Stimulated activated CD4-positive, alpha-beta T cell treated with anti-CD3 and anti-CD28 coated beads, TNF-alpha, amount 100 ng/mL, for 48 hours (primary cell): Measurements from ENCODE around the gene PZP.
"Not testable (repeated sequence)": the region's sequence is repeated elsewhere in the genome, so short reads cannot be mapped to it uniquely, and the experiment has no call there.

ENCODE experiments used
- DNase-seq, 3 donors: peaks; one replicate each; pipeline ENCODE4 v3.0.0-alpha.2; 2020; ENCODE audit warnings: low read depth in 3 of 3

The PZP gene

DNA sequence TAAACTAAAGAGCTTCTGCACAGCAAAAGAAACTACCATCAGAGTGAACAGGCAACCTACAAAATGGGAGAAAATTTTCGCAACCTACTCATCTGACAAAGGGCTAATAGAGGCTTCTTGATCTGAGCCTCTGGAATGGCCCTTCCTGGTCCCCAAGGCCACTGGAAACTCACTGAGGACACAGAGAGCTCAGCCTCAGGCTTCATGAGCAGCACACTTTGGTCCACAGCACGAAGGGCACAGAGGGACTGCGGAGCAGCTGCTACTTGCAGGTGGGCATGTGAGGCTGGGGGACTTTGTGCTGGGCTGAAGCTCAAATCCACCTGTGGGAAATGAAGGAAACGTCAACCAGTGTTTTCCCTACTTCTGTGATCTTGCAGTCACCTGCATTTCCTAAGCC, 27.4 kb downstream of the PZP start:
- no peak for DNase-seq

GRCh38 chr12:9179781-9180180, 28.4 kb downstream of the PZP start:
- no peak for DNase-seq

- DNase-seq, result no peak
Measured at GRCh38 chr12:9169979-9170634, 38.1 kb downstream of the PZP start.

DNA sequence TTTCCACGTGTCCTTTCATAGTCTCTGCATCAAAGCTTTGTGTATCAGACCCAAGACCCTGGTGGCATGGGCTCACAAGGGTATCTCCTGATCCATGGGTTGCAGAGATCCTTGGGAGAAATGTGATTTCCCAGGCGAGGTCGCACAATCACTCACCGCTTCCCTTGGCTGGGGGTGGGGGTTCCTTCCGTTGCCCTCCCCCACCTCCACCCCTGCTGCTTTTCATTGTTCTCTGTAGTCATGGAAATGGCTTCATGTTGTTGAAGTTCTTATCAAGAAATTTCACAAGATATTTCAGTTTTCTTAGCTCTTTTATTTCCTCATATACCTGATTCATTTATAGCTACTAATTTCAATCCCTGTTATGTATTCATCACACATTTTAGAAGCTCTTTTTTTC, 40.9 kb downstream of the PZP start:
- not testable (repeated sequence) for DNase-seq

GRCh38 chr12:9163392-9163791, 44.8 kb downstream of the PZP start:
- no peak for DNase-seq

GRCh38 chr12:9156119-9156518, 52.1 kb downstream of the PZP start:
- DNase-seq, result no peak

- no peak for DNase-seq
Measured at GRCh38 chr12:9149372-9149771, 58.8 kb downstream of the PZP start.

GRCh38 chr12:9148926-9149325, 59.3 kb downstream of the PZP start:
- no peak for DNase-seq

GRCh38 chr12:9147461-9147860, 60.7 kb downstream of the PZP start:
- DNase-seq, result no peak

DNA sequence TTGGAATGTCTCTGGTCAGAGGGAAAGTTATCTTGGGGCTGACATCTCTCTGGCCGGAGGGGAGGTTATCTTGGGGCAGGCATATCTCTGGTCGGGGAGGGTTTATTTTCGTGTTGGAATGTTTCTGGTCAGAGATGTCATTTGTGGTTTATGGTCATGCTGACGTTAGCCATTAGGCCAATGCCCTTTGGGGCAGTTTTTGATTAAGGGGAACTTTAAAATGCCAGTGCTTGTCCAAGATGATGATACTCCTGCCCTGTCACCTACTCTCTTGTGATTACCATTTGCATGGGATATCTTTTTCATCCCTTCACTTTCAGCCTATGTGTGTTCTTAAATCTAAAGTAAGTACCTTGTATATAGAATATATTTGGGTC, 63.5 kb downstream of the PZP start:
- no peak for DNase-seq

DNA sequence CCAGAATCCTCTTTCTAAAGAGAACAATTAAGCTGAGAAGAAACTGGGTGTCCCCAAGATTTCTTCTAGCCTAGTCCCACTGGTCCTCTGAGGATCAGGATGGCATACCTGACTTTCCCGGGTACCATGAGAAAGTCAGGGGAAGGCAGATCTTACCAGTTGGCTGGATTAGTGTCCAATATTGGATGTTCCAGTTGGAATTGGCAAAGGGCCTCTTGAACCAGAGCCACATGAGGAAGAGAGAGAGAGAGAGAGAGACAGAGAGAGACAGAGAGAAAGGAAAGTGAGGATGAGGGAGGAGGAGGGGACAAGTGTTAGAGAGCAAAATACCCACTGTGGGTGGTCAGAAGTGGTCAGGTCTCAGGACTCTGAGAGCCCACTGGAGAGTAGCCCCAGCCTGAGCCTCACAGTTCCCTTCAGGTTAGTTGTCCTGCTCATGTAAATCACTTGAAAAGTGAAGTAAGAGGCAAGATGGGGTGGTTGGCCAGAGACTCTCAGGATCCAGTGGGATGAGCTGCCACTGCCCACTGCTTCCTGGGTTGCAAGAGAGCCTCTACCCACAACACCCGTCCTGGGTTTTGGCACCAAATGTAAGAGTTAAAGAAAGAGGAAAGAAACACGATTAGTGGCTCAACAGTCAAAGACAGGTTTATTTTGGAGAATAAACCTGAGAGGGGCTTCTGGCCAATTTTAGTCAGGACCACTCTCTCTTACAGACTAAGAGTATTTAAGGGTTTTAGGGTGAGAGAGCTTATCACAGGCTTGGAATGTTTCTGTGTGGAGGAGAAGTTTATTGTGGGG, 64.1 kb downstream of the PZP start:
- no peak for DNase-seq

GRCh38 chr12:9143137-9143536, 65.1 kb downstream of the PZP start:
- DNase-seq, result no peak

DNA sequence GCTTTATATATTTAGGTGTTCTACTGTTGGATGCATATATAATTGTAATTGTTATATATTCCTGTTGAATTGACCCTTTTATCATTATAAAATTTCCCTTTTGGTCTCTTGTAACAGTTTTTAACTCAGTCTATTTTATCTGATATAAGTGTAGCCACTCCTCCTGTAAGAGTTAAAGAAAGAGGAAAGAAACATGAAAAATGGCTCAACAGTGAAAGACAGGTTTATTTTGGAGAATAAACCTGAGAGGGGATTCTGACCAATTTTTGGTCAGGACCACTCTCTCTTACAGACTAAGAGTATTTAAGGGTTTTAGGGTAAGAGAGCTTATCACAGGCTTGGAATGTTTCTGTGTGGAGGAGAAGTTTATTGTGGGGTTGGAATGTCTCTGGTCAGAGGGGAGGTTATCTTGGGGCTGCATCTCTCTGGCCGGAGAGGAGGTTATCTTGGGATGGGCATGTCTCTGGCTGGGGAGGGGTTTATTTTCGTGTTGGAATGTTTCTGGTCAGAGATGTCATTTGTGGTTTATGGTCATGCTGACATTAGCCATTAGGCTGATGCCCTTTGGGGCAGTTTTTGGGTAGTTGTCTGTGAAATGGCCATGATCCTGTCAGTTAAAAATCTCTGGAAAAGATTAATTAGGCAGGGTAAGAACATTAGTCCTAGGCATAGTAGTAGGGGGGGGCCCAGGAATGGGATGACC, 68.5 kb downstream of the PZP start:
- DNase-seq, result not testable (repeated sequence)

GRCh38 chr12:9135903-9136310, 72.3 kb downstream of the PZP start:
- no peak for DNase-seq

DNA sequence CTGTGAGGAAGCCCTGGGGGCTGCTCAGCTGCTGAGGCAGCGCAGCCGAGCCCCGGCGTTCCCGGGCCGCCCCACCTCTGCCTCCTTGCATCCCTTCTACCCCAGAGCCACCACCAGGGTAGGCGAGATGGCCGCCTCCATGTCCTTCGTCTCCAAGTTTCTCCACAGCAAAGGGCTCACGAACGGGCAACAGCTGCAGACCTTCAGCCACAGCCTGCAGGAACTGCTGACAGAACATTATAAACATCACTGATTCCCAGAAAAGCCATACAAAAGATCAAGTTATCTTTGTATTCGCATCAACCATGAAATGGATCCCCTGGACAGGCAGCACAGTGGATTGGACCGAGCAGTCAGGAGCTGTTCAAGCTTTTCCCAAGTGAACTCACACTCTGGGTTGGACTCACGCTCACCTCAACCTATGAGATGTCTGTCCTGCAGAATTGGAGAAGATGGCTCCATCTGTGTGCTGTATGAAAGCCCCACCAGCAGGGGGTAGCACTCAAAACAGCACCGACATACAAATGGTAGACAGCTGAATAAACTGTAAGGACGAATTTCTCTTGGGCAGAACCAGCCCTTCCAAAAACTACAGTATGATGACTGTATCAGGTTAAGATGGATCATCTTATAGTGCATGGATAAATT, 73.1 kb downstream of the PZP start:
- DNase-seq, result no peak

- no peak for DNase-seq
Measured at GRCh38 chr12:9133216-9133916, 74.8 kb downstream of the PZP start.

- DNase-seq, result no peak
Measured at GRCh38 chr12:9132008-9132535, 76.1 kb downstream of the PZP start.

DNA sequence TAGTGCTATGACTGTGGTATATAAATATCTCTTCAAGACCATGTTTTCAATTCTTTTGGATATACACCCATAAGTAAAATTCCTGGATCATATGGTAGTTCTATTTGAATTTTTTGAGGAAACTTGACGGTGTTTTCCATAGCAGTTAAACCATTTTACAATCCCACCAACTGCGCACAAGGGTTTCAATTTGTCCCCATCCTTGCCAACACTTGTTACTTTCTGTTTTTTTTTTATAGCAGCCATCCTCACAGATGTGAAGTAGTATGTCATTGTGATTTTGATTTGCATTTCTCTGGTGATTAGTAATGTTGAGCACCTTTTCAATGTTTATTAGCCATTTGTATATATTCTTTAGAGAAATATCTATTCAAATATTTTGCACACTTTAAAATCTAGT, 78.0 kb downstream of the PZP start:
- no peak for DNase-seq

- no peak for DNase-seq
Measured at GRCh38 chr12:9127936-9128663, 80.1 kb downstream of the PZP start.

DNA sequence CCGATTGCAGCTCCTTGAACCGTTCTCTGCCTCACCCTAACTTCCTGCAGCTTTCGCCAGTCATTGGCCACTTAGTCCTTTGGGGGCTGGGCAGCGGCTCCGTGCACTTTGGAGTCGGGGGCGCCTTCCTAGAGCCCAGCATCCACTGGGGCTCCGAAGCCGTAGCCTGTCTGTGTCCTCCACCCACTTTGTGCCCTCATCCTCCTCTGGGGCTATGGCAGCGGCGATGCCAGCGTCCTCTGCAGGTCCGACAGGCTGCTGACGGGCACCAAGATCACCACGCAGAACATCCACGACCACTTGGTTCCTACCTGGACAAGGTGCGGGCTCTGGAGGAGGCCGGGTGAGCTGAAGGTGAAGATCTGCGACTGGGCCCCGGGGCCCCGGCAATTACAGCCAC, 80.7 kb downstream of the PZP start:
- no peak for DNase-seq
